ENCODE data around the gene RILPL2.
"Not testable (repeated sequence)": the region's sequence is repeated elsewhere in the genome, so short reads cannot be mapped to it uniquely, and the experiment has no call there.

RILPL2 gene

DNA sequence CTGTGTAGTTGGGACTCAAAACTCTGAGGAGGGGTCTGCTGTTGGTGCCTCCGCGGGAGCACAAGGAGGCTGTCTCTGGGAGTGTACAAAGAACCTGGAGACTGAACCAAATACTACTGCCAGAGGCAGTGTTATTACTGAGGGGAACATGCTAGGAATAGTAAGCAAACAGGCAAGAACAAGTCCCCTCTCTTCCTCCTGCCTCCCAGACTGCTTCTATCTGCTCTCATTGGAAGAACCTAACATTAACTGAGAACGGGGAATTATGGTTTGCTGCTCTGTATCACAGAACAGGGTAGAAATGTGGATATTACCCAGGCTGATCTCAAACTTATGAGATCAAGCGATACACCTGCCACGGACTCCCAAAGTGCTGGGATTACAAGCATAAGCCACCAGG is 57.1 kb downstream of the RILPL2 start:
- DNase-seq = no peak

DNA sequence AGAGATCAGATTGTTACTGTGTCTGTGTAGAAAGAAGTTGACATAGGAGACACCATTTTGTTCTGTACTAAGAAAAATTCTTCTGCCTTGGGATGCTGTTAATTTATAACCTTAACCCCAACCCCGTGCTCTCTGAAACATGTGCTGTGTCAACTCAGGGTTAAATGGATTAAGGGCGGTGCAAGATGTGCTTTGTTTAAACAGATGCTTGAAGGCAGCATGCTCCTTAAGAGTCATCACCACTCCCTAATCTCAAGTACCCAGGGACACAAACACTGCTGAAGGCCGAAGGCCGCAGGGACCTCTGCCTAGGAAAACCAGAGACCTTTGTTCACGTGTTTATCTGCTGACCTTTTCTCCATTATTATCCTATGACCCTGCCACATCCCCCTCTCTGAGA is 64.1 kb downstream of the RILPL2 start:
- not testable (repeated sequence) for DNase-seq

DNA sequence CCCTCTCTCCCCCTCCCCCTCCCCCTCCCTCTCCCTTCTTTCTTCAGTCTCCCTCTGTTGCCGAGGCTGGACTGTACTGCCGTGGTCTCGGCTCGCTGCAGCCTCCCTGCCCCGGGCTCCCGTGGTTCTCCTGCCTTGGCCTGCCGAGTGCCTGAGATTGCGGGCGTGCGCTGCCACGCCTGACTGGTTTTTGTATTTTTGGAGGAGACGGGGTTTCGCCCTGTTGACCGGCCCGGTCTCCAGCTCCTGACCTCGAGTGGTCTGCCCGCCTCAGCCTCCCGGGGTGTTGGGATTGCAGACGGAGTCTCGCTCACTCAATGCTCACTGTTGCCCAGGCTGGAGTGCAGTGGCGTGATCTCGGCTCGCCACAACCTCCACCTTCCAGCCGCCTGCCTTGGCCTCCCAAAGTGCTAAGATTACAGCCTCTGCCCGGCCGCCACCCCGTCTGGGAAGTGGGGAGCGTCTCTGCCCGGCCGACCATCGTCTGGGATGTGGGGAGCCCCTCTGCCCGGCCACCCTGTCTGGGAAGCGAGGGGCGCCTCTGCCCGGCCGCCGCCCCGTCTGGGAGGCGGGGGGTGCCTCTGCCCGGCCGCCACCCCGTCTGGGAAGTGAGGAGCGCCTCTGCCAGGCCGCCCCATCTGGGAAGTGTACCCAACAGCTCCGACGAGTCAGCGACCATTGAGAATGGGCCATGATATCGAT is 64.7 kb downstream of the RILPL2 start:
- not testable (repeated sequence) for DNase-seq

DNA sequence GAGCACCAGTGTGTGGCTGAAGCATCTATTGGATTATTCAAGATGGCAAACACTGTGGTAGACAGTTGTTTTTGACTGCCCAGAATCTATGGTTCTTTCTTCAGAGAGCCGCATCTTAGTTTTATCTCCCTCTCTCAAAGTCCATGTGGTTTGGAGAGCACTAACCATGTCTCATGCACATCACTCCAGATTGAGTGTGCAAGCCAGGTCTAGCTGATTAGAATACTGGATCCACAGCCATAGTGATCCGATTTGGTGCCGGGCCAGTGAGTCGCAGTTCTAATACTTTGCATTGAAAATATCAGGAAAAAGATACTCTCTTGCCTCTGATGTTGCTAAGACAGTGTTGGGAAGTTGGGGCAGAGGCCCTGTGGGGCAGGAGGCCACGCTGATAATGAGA is 67.3 kb downstream of the RILPL2 start:
- no peak for DNase-seq

DNA sequence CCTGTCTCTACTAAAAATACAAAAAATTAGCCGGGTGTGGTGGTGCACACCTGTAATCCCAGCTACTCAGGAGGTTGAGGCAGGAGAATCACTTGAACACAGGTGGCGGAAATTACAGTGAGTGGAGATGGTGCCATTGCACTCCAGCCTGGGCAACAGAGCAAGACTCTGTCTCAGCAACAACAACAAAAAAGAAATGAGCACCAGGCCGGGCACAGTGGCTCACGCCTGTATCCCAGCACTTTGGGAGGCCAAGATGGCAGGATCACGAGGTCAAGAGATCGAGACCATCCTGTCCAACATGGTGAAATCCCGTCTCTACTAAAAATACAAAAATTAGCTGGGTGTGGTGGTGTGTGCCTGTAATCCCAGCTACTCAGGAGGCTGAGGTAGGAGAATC is 68.1 kb downstream of the RILPL2 start:
- not testable (repeated sequence) for DNase-seq

DNA sequence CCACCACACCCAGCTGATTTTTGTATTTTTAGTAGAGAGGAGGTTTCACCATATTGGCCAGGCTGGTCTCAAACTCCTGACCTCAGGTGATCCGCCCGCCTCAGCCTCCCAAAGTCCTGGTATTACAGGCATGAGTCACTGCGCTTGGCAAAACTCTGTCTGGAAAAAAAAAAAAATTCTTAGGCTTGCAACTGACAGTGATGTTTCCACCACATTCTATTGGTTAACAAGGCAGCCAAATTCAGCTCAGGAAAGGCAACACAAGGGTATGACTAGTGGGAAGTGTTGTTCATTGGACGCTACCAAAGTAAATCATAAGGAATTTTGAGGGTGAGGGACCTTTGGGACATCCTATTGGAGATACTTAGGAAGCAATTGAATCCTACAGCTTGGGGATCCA is 69.0 kb downstream of the RILPL2 start:
- DNase-seq = no peak
